ENCODE data around the gene MIPOL1. TPM values are rescaled to one million over a fixed set of nuclear protein-coding genes. Genes with fewer than 3 reads are reported as not detected.

The MIPOL1 gene
- total RNA-seq, 2 experiments from 2014 or later: 0.15 TPM; not detected in 1

DNA sequence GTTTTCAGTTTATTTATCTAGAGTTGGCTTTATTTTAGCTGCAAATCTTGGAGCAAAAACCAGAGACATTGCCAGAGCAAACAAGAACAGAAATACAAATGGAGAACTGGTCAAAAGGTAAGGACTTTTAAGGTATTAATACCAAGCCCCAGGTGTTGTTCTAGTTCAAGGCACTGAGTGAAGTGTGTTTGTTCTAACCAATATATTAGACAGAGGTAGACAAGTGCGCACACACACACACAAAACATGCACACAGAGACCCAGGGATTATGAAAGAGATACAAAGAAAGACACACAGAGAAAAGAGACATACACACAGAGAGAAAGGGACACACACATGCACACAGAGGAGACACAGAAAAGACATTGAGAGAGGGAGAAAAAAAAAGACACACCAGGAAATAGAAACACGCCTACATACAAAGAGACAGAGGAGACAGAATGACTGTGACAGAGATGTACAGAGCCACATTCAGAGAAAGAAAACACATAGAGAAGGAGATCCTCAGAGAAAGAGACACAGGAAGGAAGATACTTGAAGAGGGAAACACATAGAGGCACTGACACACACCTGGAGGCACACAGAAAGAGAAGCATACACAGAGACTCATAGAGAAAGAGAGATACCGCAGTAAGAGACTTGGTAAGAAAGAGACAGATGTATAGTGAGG lies 50.2 kb downstream of the MIPOL1 start:
- Mint-ChIP-seq H3K9me3 (no peaks in the 10 kb centered on the region), H3K36me3 (ENCODE audit: low read depth) (no peaks in the 10 kb centered on the region), H3K27ac (no peak overlapping the region), H3K4me3 (no peak overlapping the region), H3K4me1 (ENCODE audit: low read depth) (no peaks in the 10 kb centered on the region), H3K27me3 (ENCODE audit: low read depth) (no peaks in the 10 kb centered on the region)
- intact Hi-C loops (cut with micrococcal nuclease): no loop called here
- DNase-seq: no peak
- CTCF ChIA-PET: interaction anchor here (2.1 kb wide), 1 partner anchor 15 kb away, joined by 7 read pairs; no protein-coding TSS in a partner anchor

DNA sequence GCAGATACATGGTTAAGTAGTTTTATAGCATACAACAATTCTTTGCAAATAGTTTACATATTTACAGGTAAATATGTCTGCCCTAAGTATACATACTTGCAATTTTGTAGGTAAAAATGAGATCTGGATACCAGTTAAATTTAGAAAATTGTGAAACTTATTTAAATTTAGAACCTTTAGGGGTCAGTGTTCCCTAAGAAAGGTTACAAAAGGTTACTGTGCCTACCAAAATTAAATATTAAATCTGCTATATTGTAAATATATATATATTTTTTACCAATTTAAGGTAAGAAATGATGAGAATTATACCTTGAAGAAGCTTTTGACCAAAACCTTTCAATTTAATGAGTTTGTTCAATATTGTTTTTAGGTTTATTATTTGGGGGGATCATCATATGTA lies 54.0 kb downstream of the MIPOL1 start:
- H3K9me3 Mint-ChIP-seq: no peaks in the 10 kb centered on the region
- H3K36me3 Mint-ChIP-seq (ENCODE audit: low read depth): no peaks in the 10 kb centered on the region
- no peaks in the 10 kb centered on the region for H3K4me1 Mint-ChIP-seq (ENCODE audit: low read depth)
- CTCF ChIA-PET: no interaction called here
- intact Hi-C loops (cut with micrococcal nuclease): no loop called here
- DNase-seq: no peak
- no peak overlapping the region for H3K27ac Mint-ChIP-seq
- no peaks in the 10 kb centered on the region for H3K27me3 Mint-ChIP-seq (ENCODE audit: low read depth)
- no peak overlapping the region for H3K4me3 Mint-ChIP-seq

- CTCF ChIA-PET: no interaction called here
- H3K4me1 Mint-ChIP-seq (ENCODE audit: low read depth): no peaks in the 10 kb centered on the region
- no peak for DNase-seq
- intact Hi-C loops (cut with micrococcal nuclease): no loop called here
- H3K27me3 Mint-ChIP-seq (ENCODE audit: low read depth): no peaks in the 10 kb centered on the region
- H3K9me3 Mint-ChIP-seq: no peaks in the 10 kb centered on the region
- H3K4me3 Mint-ChIP-seq: no peak overlapping the region
- H3K27ac Mint-ChIP-seq: no peak overlapping the region
- H3K36me3 Mint-ChIP-seq (ENCODE audit: low read depth): no peaks in the 10 kb centered on the region
Observed at GRCh38 chr14:37252434-37252833, 54.7 kb downstream of the MIPOL1 start.

- no peaks in the 10 kb centered on the region for H3K9me3 Mint-ChIP-seq
Observed at GRCh38 chr14:37253905-37254304, 56.2 kb downstream of the MIPOL1 start.

GRCh38 chr14:37254411-37254947 lies 56.7 kb downstream of the MIPOL1 start:
- intact Hi-C loops (cut with micrococcal nuclease): no loop called here
- H3K27ac Mint-ChIP-seq: no peak overlapping the region
- H3K9me3 Mint-ChIP-seq: no peaks in the 10 kb centered on the region
- no peaks in the 10 kb centered on the region for H3K36me3 Mint-ChIP-seq (ENCODE audit: low read depth)
- H3K4me3 Mint-ChIP-seq: no peak overlapping the region
- H3K27me3 Mint-ChIP-seq (ENCODE audit: low read depth): no peaks in the 10 kb centered on the region
- CTCF ChIA-PET: interaction anchor here (1.6 kb wide), 1 partner anchor 12 kb away, joined by 4 read pairs; no protein-coding TSS in a partner anchor
- DNase-seq: no peak
- H3K4me1 Mint-ChIP-seq (ENCODE audit: low read depth): no peaks in the 10 kb centered on the region

More at GRCh38 chr14:37253905-37254304, 56.2 kb downstream of the MIPOL1 start:
- Mint-ChIP-seq H3K36me3 (ENCODE audit: low read depth) (no peaks in the 10 kb centered on the region), H3K4me1 (ENCODE audit: low read depth) (no peaks in the 10 kb centered on the region), H3K27ac (no peak overlapping the region), H3K4me3 (no peak overlapping the region), H3K27me3 (ENCODE audit: low read depth) (no peaks in the 10 kb centered on the region)
- CTCF ChIA-PET: interaction anchor here (1.6 kb wide), 1 partner anchor 11 kb away, joined by 4 read pairs; no protein-coding TSS in a partner anchor
- no peak for DNase-seq
- intact Hi-C loops (cut with micrococcal nuclease): no loop called here

DNA sequence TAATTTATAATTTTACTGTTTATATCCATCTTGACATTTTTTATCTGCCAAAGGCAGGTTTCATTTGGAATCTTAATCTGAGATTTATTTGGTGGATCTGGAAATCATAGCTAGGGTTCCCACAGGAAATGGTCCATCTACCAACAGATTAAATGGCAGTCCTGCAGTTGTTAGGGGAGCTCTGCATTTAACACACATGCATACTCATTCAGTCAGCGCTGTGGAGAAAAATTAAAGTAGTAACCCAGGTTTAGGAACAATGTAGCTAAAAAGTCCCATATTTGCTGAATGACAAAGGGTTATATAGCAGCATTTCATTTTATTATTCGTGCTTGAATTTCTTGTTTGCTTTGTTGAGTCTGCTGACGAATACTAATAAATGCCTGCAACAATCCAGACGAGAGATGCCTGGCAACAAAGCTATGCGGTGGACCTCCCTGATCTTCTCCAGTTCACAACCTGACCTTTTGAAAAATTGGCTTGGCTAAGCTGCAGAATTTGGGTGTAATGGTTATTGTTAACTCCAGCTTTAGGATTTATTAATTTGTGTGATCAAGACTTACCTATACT lies 59.8 kb downstream of the MIPOL1 start:
- Mint-ChIP-seq H3K27ac (no peak overlapping the region), H3K4me1 (ENCODE audit: low read depth) (no peaks in the 10 kb centered on the region), H3K4me3 (no peak overlapping the region), H3K36me3 (ENCODE audit: low read depth) (no peaks in the 10 kb centered on the region), H3K27me3 (ENCODE audit: low read depth) (no peaks in the 10 kb centered on the region), H3K9me3 (no peaks in the 10 kb centered on the region)
- intact Hi-C loops (cut with micrococcal nuclease): no loop called here
- DNase-seq: no peak
- CTCF ChIA-PET: interaction anchor here (2.2 kb wide), 1 partner anchor 11 kb away, joined by 10 read pairs; no protein-coding TSS in a partner anchor

- Mint-ChIP-seq H3K9me3 (no peaks in the 10 kb centered on the region), H3K4me3 (no peak overlapping the region), H3K27ac (no peak overlapping the region), H3K27me3 (ENCODE audit: low read depth) (no peaks in the 10 kb centered on the region), H3K36me3 (ENCODE audit: low read depth) (no peaks in the 10 kb centered on the region), H3K4me1 (ENCODE audit: low read depth) (no peaks in the 10 kb centered on the region)
- DNase-seq: no peak
- CTCF ChIA-PET: no interaction called here
- intact Hi-C loops (cut with micrococcal nuclease): no loop called here
Observed at GRCh38 chr14:37262649-37263048, 64.9 kb downstream of the MIPOL1 start.

DNA sequence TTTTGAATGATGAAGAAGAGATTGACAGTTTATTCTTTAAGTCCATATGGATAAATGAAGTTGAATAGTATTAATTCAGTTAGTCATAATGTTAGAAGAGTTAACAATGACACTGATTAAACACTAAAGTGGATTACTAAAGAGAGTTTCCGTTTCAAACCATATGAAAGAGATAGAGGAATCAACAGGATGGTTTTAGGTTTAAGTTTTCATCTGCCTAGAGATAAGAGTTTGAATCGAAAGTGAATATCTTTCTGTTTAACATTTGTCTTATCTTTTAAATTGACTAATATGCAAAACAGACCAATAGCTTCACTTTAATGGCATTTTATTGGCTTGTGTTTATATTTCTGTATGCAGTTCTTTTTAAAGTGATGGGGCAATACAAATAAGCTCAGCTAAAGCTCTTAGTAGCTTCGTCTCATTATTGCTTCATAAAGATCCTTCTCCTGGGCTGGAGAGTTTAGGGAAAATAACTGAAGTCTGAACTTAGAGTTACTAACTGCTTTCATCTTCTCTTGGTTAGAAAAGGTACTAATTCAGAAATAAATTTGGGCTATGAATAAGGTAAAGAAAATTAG lies 66.0 kb downstream of the MIPOL1 start:
- intact Hi-C loops (cut with micrococcal nuclease): no loop called here
- no peak overlapping the region for H3K27ac Mint-ChIP-seq
- DNase-seq: no peak
- CTCF ChIA-PET: no interaction called here
- H3K27me3 Mint-ChIP-seq (ENCODE audit: low read depth): no peaks in the 10 kb centered on the region
- no peaks in the 10 kb centered on the region for H3K4me1 Mint-ChIP-seq (ENCODE audit: low read depth)
- H3K36me3 Mint-ChIP-seq (ENCODE audit: low read depth): no peaks in the 10 kb centered on the region
- H3K4me3 Mint-ChIP-seq: no peak overlapping the region
- H3K9me3 Mint-ChIP-seq: no peaks in the 10 kb centered on the region

GRCh38 chr14:37268788-37269187 lies 71.1 kb downstream of the MIPOL1 start:
- no peaks in the 10 kb centered on the region for H3K9me3 Mint-ChIP-seq
- H3K27ac Mint-ChIP-seq: no peak overlapping the region
- DNase-seq: no peak
- intact Hi-C loops (cut with micrococcal nuclease): no loop called here
- no peak overlapping the region for H3K4me3 Mint-ChIP-seq
- H3K27me3 Mint-ChIP-seq (ENCODE audit: low read depth): no peaks in the 10 kb centered on the region
- CTCF ChIA-PET: no interaction called here
- H3K36me3 Mint-ChIP-seq (ENCODE audit: low read depth): no peaks in the 10 kb centered on the region
- no peaks in the 10 kb centered on the region for H3K4me1 Mint-ChIP-seq (ENCODE audit: low read depth)

DNA sequence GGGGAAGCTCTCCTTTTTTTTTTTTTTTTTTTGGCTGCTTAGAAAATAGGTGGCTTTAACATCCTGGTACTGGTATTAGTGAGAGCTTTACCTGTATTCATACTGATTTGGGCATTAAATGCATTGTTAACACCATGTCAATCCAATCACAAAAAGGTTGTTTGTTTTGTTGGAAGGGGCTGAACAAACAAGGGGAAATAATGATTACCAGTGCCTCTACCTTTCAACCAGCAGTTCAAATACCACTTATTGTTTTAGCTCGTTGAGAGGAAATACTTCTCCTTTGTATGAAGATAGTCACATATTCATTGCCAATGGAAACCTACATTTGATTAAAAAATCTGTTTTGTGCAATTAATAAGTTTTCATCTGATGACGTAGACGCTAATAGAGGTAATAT lies 72.9 kb downstream of the MIPOL1 start:
- Mint-ChIP-seq H3K27ac (no peak overlapping the region), H3K4me3 (no peak overlapping the region), H3K4me1 (ENCODE audit: low read depth) (no peaks in the 10 kb centered on the region), H3K36me3 (ENCODE audit: low read depth) (no peaks in the 10 kb centered on the region), H3K27me3 (ENCODE audit: low read depth) (no peaks in the 10 kb centered on the region), H3K9me3 (no peaks in the 10 kb centered on the region)
- intact Hi-C loops (cut with micrococcal nuclease): no loop called here
- no peak for DNase-seq
- CTCF ChIA-PET: no interaction called here

DNA sequence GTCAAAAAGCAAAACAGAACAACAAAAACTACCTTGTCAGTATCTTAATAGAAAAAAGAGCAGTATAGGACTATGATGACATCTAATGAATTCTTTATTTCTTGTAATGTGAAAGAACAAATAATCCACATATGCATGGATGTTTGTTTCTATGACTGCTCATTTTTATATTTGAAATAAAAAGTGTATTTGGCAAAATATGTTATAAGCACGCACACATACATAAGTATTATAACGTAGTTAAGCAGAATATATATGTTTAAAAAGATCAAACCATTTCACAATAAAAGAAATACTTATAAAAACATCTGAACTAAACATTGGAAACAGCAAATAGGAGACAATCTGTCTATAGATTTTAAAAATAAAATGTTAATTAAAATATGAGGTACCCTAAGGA lies 74.8 kb downstream of the MIPOL1 start:
- no peak overlapping the region for H3K27ac Mint-ChIP-seq
- no peaks in the 10 kb centered on the region for H3K9me3 Mint-ChIP-seq
- DNase-seq: no peak
- CTCF ChIA-PET: no interaction called here
- H3K4me1 Mint-ChIP-seq (ENCODE audit: low read depth): no peaks in the 10 kb centered on the region
- H3K36me3 Mint-ChIP-seq (ENCODE audit: low read depth): no peaks in the 10 kb centered on the region
- H3K4me3 Mint-ChIP-seq: no peak overlapping the region
- H3K27me3 Mint-ChIP-seq (ENCODE audit: low read depth): no peaks in the 10 kb centered on the region
- intact Hi-C loops (cut with micrococcal nuclease): no loop called here

DNA sequence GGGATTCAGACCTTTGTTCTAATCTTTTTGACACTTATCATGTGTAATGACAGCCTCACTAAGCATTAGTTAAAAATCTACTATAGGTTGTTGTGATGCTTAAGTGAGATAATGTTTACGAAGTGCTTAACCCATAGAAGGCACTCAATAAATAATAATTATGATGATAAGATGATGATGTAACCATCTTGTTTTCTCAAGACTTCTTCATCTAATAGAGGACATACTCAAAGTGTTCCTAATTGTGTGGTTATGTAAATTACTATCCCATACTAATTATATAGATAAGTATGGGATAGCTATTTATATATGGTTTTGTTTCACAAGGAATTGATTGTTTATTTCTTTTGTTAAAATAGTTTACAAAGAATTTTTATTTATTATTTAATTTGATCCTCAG lies 76.9 kb downstream of the MIPOL1 start:
- Mint-ChIP-seq H3K4me3 (no peak overlapping the region), H3K27ac (no peak overlapping the region), H3K36me3 (ENCODE audit: low read depth) (no peaks in the 10 kb centered on the region), H3K4me1 (ENCODE audit: low read depth) (no peaks in the 10 kb centered on the region), H3K9me3 (no peaks in the 10 kb centered on the region), H3K27me3 (ENCODE audit: low read depth) (no peaks in the 10 kb centered on the region)
- CTCF ChIA-PET: interaction anchor here (0.6 kb wide), 1 partner anchor 568 kb away, joined by 3 read pairs; no protein-coding TSS in a partner anchor
- intact Hi-C loops (cut with micrococcal nuclease): no loop called here
- DNase-seq: no peak

DNA sequence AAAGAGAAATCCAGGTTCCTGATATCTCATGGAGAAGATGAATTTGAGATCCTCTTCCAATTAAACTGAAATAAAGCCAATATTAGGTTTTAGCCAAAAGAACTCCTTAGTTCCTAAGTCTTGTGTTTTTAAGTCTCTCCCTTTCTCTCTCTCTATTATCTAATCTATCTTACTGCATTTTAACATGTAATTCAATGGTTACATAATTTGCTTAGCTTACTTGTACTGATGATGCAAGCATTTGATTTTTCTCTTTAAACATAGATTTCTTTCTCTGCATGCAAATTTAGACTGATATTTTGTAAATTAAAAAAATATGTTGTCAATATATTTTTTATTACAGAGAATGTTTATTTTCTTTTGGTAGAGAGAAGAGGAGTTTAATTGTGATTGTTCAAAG lies 78.2 kb downstream of the MIPOL1 start:
- intact Hi-C loops (cut with micrococcal nuclease): no loop called here
- H3K27me3 Mint-ChIP-seq (ENCODE audit: low read depth): no peaks in the 10 kb centered on the region
- H3K36me3 Mint-ChIP-seq (ENCODE audit: low read depth): no peaks in the 10 kb centered on the region
- no peak for DNase-seq
- H3K4me1 Mint-ChIP-seq (ENCODE audit: low read depth): no peaks in the 10 kb centered on the region
- no peaks in the 10 kb centered on the region for H3K9me3 Mint-ChIP-seq
- H3K4me3 Mint-ChIP-seq: no peak overlapping the region
- no peak overlapping the region for H3K27ac Mint-ChIP-seq
- CTCF ChIA-PET: no interaction called here

Measured in activated naive CD4-positive, alpha-beta T cell treated with anti-CD3 and anti-CD28 coated beads for 36 hours (primary cell).